HCT116 (cell line): ENCODE results near the gene YWHAH. TPM values are rescaled to one million over a fixed set of nuclear protein-coding genes. Genes with fewer than 3 reads are reported as not detected.

Source experiments
- ATAC-seq: fragments of 200-7000 bp; cut with Tn5 transposase; 2 replicates; pipeline ENCODE4 v1.9.1; 2020; ENCODE audit warnings: mild to moderate bottlenecking, moderate library complexity
- BruUV-seq: library from RNA; stranded (reverse); fragments of 400-500 nt; replicated peaks from 2 replicates; lab custom pipeline; 2021; lab: Mats Ljungman, UMichigan
- CTCF ChIA-PET: fragments of 300-600 bp; sonication (Branson Sonifier 250); formaldehyde crosslinking; loops from one replicate; lab custom pipeline; 2021; ENCODE audit warnings: antibody characterized with exemption; lab: Charles Lee
- POLR2A ChIA-PET: fragments of 300-600, 350-600 bp; sonication (Branson Sonifier 250); formaldehyde crosslinking; loops from one replicate; lab custom pipeline; 2021; ENCODE audit warnings: antibody characterized with exemption; lab: Charles Lee
- RAD21 ChIA-PET, 2 experiments: fragments of 300-600 bp; sonication (Branson Sonifier 250); formaldehyde crosslinking; loops; one replicate each; lab custom pipeline; 2023; ENCODE audit warnings: low total read pairs in 2 of 2; ENCODE audit not compliant: uncharacterized antibody in 2 of 2, unreplicated experiment in 2 of 2, low non-redundant PET in 1 of 2; lab: Charles Lee
- DNase-seq: peaks from one replicate; pipeline ENCODE4 v3.0.0-alpha.2; 2010; ENCODE audit warnings: low read depth, low spot score
- H2AFZ ChIP-seq: fragments of 200-600 bp; shearing (Covaris generic), sonication (generic); 2 replicates; pipeline ENCODE4 v1.6.1; 2017; ENCODE audit warnings: low read depth, mixed run types, mixed read lengths, antibody characterized with exemption, low read length; ENCODE audit not compliant: poor library complexity, severe bottlenecking
- H3K27ac ChIP-seq: 2 replicates; pipeline ENCODE4 v1.5.1; 2012; ENCODE audit warnings: low read depth, low read length
- H3K27me3 ChIP-seq: fragments of 200-600 bp; sonication (generic); 2 replicates; pipeline ENCODE4 v1.6.1; 2016; ENCODE audit warnings: mixed run types, low read length, mixed read lengths; ENCODE audit not compliant: insufficient read depth
- H3K36me3 ChIP-seq, 2 experiments: fragments of 200-500 bp in 1 of 2; fragments of 200-600 bp in 1 of 2; sonication (Bioruptor generic) in 1 of 2; sonication (generic) in 1 of 2; 2 replicates each; pipeline versions ENCODE4 v1.5.1 to v1.6.1; 2014 to 2016; ENCODE audit warnings: low read length in 2 of 2, inconsistent platforms in 1 of 2, mixed read lengths in 1 of 2, mixed run types in 1 of 2; ENCODE audit not compliant: insufficient read depth in 2 of 2, control insufficient read depth in 1 of 2
- H3K4me1 ChIP-seq, 2 experiments: fragments of 200-600 bp in 1 of 2; sonication (generic) in 1 of 2; 2 replicates each; pipeline versions ENCODE4 v1.5.1 to v1.6.1; 2012 to 2017; ENCODE audit warnings: low read length in 2 of 2, inconsistent platforms in 1 of 2, mild to moderate bottlenecking in 1 of 2, mixed read lengths in 1 of 2, mixed run types in 1 of 2, moderate library complexity in 1 of 2; ENCODE audit not compliant: insufficient read depth in 2 of 2, control insufficient read depth in 1 of 2
- H3K4me2 ChIP-seq: fragments of 200-600 bp; sonication (generic); 2 replicates; pipeline ENCODE4 v1.6.1; 2017; ENCODE audit warnings: mixed run types, low read length, mixed read lengths
- H3K4me3 ChIP-seq, 2 experiments: fragments of 200-600 bp in 1 of 2; sonication (generic) in 1 of 2; replicated peaks in 1 of 2; 2 replicates each; pipeline ENCODE4 v1.5.1; 2011 to 2016; ENCODE audit warnings: low read length in 2 of 2, control low read depth in 1 of 2, low read depth in 1 of 2, mild to moderate bottlenecking in 1 of 2, mixed read lengths in 1 of 2, mixed run types in 1 of 2
- H3K79me2 ChIP-seq: fragments of 200-600 bp; sonication (generic); 2 replicates; pipeline ENCODE4 v1.6.1; 2017; ENCODE audit warnings: mild to moderate bottlenecking, mixed run types, low read length, moderate library complexity, mixed read lengths; ENCODE audit not compliant: insufficient read depth
- H3K9ac ChIP-seq: fragments of 200-600 bp; sonication (generic); 2 replicates; pipeline ENCODE4 v1.6.1; 2016; ENCODE audit warnings: low read length, mixed read lengths
- H3K9me2 ChIP-seq: fragments of 200-600 bp; sonication (generic), shearing (Covaris generic); 2 replicates; pipeline ENCODE4 v1.6.1; 2017; ENCODE audit warnings: mixed run types, mild to moderate bottlenecking, moderate library complexity; ENCODE audit not compliant: insufficient read depth
- H3K9me3 ChIP-seq, 2 experiments: fragments of 200-500 bp in 1 of 2; fragments of 200-600 bp in 1 of 2; sonication (Bioruptor generic) in 1 of 2; sonication (generic) in 1 of 2; 2 replicates each; pipeline ENCODE4 v1.6.1; 2014 to 2017; ENCODE audit warnings: low read length in 2 of 2, mixed read lengths in 2 of 2, inconsistent platforms in 1 of 2, low read depth in 1 of 2, mild to moderate bottlenecking in 1 of 2, mixed run types in 1 of 2, moderate library complexity in 1 of 2; ENCODE audit not compliant: control insufficient read depth in 1 of 2, insufficient read depth in 1 of 2
- H4K20me1 ChIP-seq: fragments of 200-600 bp; sonication (generic), shearing (Covaris generic); 2 replicates; pipeline ENCODE4 v1.6.1; 2017; ENCODE audit warnings: mixed run types, mild to moderate bottlenecking, moderate library complexity; ENCODE audit not compliant: insufficient read depth
- CEBPB ChIP-seq: IDR thresholded peaks from 2 replicates; pipeline ENCODE4 v1.6.1; 2012; ENCODE audit warnings: low read depth
- EGR1 ChIP-seq: IDR thresholded peaks from 2 replicates; pipeline ENCODE4 v1.6.1; 2012; ENCODE audit warnings: low read depth
- ELF1 ChIP-seq: IDR thresholded peaks from 2 replicates; pipeline ENCODE4 v1.6.1; 2012; ENCODE audit warnings: low read depth, borderline replicate concordance
- EZH2 ChIP-seq: fragments of 200-600 bp; sonication (generic); IDR thresholded peaks from 2 replicates; pipeline ENCODE4 v1.6.1; 2017; ENCODE audit warnings: antibody characterized with exemption, mixed run types
- EZH2phosphoT487 ChIP-seq: fragments of 200-600 bp; IDR thresholded peaks from 2 replicates; pipeline ENCODE4 v1.6.1; 2018; ENCODE audit warnings: antibody characterized with exemption, borderline replicate concordance
- FOSL1 ChIP-seq: IDR thresholded peaks from 2 replicates; pipeline ENCODE4 v1.6.1; 2012; ENCODE audit warnings: low read depth
- JUND ChIP-seq: IDR thresholded peaks from 2 replicates; pipeline ENCODE4 v1.6.1; 2012
- MAX ChIP-seq: IDR thresholded peaks from 2 replicates; pipeline ENCODE4 v1.6.1; 2012
- POLR2AphosphoS5 ChIP-seq: IDR thresholded peaks from 2 replicates; pipeline ENCODE4 v1.6.1; 2011; ENCODE audit warnings: mild to moderate bottlenecking, low read depth, low read length, moderate library complexity
- RAD21 ChIP-seq: IDR thresholded peaks from 2 replicates; pipeline ENCODE4 v1.6.1; 2012; ENCODE audit warnings: low read depth, mild to moderate bottlenecking
- SIN3A ChIP-seq: IDR thresholded peaks from 2 replicates; pipeline ENCODE4 v1.6.1; 2012; ENCODE audit warnings: low read depth
- SP1 ChIP-seq: IDR thresholded peaks from 2 replicates; pipeline ENCODE4 v1.6.1; 2012; ENCODE audit warnings: low read depth
- SRF ChIP-seq: IDR thresholded peaks from 2 replicates; pipeline ENCODE4 v1.6.1; 2012; ENCODE audit warnings: low read depth
- TCF7L2 ChIP-seq: IDR thresholded peaks from 2 replicates; pipeline ENCODE4 v1.7.0; 2011; ENCODE audit warnings: borderline replicate concordance, inconsistent platforms; ENCODE audit not compliant: insufficient read depth, insufficient read length; ENCODE audit errors: extremely low read depth
- ZFX ChIP-seq: fragments of 450-650 bp; IDR thresholded peaks from 2 replicates; pipeline ENCODE4 v1.6.1; 2017
- ZNF274 ChIP-seq: fragments of 200-500 bp; sonication (Bioruptor generic); IDR thresholded peaks from 2 replicates; pipeline ENCODE4 v1.6.1; 2014; ENCODE audit warnings: mild to moderate bottlenecking, low read depth, low read length, inconsistent platforms
- intact Hi-C: fragments of 100-400 bp; cut with micrococcal nuclease; formaldehyde crosslinking; loops from 2 replicates; pipeline ENCODE4 v1.10.0; 2022
- total RNA-seq: library from RNA; stranded (reverse); gene quantifications from one replicate; pipeline ENCODE4 v1.2.1, GENCODE V29; 2021; ENCODE audit not compliant: unreplicated experiment
- TF ChIP-seq, protein P1 (sequence below): IDR thresholded peaks from 2 replicates; pipeline ENCODE4 v1.6.1; 2011; ENCODE audit warnings: mild to moderate bottlenecking, low read length, moderate library complexity; ENCODE audit not compliant: insufficient replicate concordance; ENCODE audit errors: extremely low read depth
- TF ChIP-seq, protein P2 (sequence below): IDR thresholded peaks from 2 replicates; pipeline ENCODE4 v1.6.1; 2012

Gene YWHAH
- total RNA-seq, 1 experiment from 2014 or later, result 140 TPM

DNA sequence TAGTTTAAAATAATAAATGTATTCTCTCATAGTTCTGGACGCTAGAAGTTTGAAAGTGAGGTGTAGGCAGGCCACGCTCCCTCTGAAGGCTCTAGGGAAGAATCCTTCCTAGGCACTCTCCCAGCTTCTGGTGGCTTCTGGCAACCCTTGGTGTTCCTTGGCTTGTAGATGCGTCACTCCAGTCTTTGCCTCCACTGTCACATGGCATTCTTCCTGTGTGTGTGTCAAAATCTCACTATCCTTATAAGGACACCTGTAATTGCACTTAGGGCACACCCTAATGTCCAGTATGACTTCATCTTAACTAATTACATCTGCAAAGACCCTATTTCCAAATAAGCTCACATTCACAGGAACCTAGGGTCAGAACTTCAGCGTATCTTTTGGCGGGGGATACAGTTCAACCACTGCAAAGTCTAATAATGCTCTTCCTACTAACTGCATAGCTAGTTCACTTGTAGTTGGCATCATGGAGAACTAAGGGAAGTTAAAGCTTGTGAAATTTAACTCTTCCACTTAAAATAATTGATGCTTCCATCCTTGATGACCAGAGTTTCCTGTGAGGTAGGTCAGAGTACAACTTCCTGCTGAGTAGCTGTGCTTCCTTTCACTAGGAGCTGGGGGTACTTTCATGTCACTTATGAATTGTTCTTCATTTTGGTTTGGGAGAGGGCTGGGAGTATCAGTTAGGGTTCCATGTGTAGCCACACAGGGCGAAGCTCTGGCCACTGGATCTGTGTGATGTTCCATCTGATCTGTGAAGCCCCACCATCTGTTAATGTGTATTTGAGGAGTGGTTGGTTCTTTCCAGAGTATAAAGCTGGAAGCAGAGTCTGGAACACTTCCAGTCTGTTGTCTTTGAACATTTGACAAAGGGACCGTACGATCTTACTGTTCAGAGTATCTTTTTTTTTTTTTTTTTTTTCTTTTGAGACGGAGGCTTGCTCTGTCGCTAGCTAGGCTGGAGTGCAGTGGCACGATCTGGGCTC is 10.5 kb downstream of the YWHAH start:
- no peak overlapping the region for H3K4me2 ChIP-seq

More for the DNA sequence above, 10.5 kb downstream of the YWHAH start:
- H3K27me3 ChIP-seq, result no peaks in the 10 kb centered on the region
- ChIA-PET RAD21 (interaction anchor here in 1 of 2 experiments (0.6 kb wide), 1 partner anchor 291 kb away, joined by 4 read pairs; no protein-coding TSS in a partner anchor), POLR2A (no interaction called here), CTCF (interaction anchor here (1.0 kb wide), 1 partner anchor 289 kb away, joined by 3 read pairs; no protein-coding TSS in a partner anchor)
- H4K20me1 ChIP-seq, result peaks cover 15% of the 10 kb centered on the region; the same call in 1 of the 2 replicates
- H3K9ac ChIP-seq, result no peak overlapping the region
- H2AFZ ChIP-seq, result no peak overlapping the region
- ATAC-seq, result no peak
- no peak overlapping the region; the same call in 1 of the 2 replicates for H3K27ac ChIP-seq
- no peak for DNase-seq
- H3K4me3 ChIP-seq, result no peak overlapping the region
- H3K9me2 ChIP-seq, result no peaks in the 10 kb centered on the region
- BruUV-seq, result no TSS peak
- intact Hi-C loops, result no loop called here
- peaks cover 72% of the 10 kb centered on the region for H3K79me2 ChIP-seq
- H3K9me3 ChIP-seq, result no peaks in the 10 kb centered on the region
- TF ChIP-seq ZFX (no peak), FOSL1 (no peak), ZNF274 (no peak), CEBPB (no peak), EZH2phosphoT487 (no peak), SP1 (no peak), SRF (no peak), EZH2 (no peak), POLR2AphosphoS5 (no peak), RAD21 (no peak), TCF7L2 (no peak), MAX (no peak), EGR1 (no peak), JUND (no peak), ELF1 (no peak), SIN3A (no peak)
- TF ChIP-seq, protein P1, sequence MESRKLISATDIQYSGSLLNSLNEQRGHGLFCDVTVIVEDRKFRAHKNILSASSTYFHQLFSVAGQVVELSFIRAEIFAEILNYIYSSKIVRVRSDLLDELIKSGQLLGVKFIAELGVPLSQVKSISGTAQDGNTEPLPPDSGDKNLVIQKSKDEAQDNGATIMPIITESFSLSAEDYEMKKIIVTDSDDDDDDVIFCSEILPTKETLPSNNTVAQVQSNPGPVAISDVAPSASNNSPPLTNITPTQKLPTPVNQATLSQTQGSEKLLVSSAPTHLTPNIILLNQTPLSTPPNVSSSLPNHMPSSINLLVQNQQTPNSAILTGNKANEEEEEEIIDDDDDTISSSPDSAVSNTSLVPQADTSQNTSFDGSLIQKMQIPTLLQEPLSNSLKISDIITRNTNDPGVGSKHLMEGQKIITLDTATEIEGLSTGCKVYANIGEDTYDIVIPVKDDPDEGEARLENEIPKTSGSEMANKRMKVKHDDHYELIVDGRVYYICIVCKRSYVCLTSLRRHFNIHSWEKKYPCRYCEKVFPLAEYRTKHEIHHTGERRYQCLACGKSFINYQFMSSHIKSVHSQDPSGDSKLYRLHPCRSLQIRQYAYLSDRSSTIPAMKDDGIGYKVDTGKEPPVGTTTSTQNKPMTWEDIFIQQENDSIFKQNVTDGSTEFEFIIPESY, result no peak
- TF ChIP-seq, protein P2, sequence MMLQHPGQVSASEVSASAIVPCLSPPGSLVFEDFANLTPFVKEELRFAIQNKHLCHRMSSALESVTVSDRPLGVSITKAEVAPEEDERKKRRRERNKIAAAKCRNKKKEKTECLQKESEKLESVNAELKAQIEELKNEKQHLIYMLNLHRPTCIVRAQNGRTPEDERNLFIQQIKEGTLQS, result no peak
- peaks cover 34 to 40% of the 10 kb centered on the region in 2 experiments for H3K36me3 ChIP-seq
- H3K4me1 ChIP-seq, result peaks cover 7 to 27% of the 10 kb centered on the region in 2 experiments; a peak in 2 of 4 replicates
